A673 (cell line): ENCODE measurements around the gene NPC1L1.

Experiments
- EZH2 ChIP-seq: fragments of 200-600 bp; sonication (generic); IDR thresholded peaks from 2 replicates; pipeline ENCODE4 v1.6.1; 2017; ENCODE audit warnings: borderline replicate concordance, low read depth, mild to moderate bottlenecking, mixed read lengths, antibody characterized with exemption, low read length; ENCODE audit not compliant: poor library complexity, severe bottlenecking
- TF ChIP-seq, protein P1 (sequence below): fragments of 300-800, 200-600 bp; sonication (generic); conservative IDR thresholded peaks from 2 replicates; pipeline ENCODE4 v1.5.1; 2017; ENCODE audit warnings: low read depth, mild to moderate bottlenecking, antibody characterized with exemption, low read length, moderate library complexity, mixed read lengths

DNA sequence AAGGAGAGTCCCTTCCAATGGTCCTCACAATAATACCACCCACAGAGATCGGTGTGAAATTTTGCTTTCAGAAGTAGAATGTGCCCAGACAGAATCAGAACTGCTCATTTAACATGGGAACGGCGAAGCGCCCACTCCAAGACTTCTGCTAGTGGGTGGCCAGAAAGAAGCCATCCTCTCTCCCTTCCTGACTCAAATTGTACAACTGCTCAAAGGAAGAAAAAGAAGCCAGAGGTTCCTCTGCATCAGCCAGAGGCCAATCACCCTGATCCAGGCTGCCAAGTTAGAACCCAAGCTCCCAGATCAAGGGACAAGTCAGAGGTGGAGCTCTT is 73.9 kb downstream of the NPC1L1 start:
- TF ChIP-seq, protein P1, sequence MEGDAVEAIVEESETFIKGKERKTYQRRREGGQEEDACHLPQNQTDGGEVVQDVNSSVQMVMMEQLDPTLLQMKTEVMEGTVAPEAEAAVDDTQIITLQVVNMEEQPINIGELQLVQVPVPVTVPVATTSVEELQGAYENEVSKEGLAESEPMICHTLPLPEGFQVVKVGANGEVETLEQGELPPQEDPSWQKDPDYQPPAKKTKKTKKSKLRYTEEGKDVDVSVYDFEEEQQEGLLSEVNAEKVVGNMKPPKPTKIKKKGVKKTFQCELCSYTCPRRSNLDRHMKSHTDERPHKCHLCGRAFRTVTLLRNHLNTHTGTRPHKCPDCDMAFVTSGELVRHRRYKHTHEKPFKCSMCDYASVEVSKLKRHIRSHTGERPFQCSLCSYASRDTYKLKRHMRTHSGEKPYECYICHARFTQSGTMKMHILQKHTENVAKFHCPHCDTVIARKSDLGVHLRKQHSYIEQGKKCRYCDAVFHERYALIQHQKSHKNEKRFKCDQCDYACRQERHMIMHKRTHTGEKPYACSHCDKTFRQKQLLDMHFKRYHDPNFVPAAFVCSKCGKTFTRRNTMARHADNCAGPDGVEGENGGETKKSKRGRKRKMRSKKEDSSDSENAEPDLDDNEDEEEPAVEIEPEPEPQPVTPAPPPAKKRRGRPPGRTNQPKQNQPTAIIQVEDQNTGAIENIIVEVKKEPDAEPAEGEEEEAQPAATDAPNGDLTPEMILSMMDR: no peak
- no peak for TF ChIP-seq EZH2
